SU-DHL-6 (cell line): ENCODE data around the gene GADD45G.

Experiments
- CTCF ChIP-seq: fragments of 200-600 bp; sonication (generic); IDR thresholded peaks from one replicate; pipeline ENCODE4 v1.5.1; 2017; ENCODE audit warnings: antibody characterized with exemption, mild to moderate bottlenecking, low read length, moderate library complexity; ENCODE audit not compliant: insufficient read depth, poor library complexity, severe bottlenecking
- EZH2phosphoT487 ChIP-seq: fragments of 200-600 bp; sonication (generic), shearing (Covaris generic); conservative IDR thresholded peaks from 2 replicates; pipeline ENCODE4 v1.6.1; 2018; ENCODE audit warnings: mild to moderate bottlenecking, antibody characterized with exemption, low read length, moderate library complexity, mixed read lengths

GRCh38 chr9:89616411-89616810 is 11.6 kb downstream of the GADD45G start:
- no peak for TF ChIP-seq CTCF
- no peak for TF ChIP-seq EZH2phosphoT487
